ENCODE measurements around the gene KRT15. TPM values are rescaled to one million over a fixed set of nuclear protein-coding genes. Genes with fewer than 3 reads are reported as not detected.

KRT15 gene
- total RNA-seq, 2 experiments from 2014 or later, result not detected

- H3K4me3 ChIP-seq (ENCODE audit: low read depth, low read length, poor library complexity, severe bottlenecking), result no peak overlapping the region
- no peaks in the 10 kb centered on the region for H3K9me3 ChIP-seq (ENCODE audit: low read length)
- H3K79me2 ChIP-seq (ENCODE audit: insufficient read depth, low read depth, low read length), result no peaks in the 10 kb centered on the region
- intact Hi-C loops (cut with micrococcal nuclease; ENCODE audit: unreplicated experiment), result no loop called here
- no peaks in the 10 kb centered on the region for H3K36me3 ChIP-seq (ENCODE audit: insufficient read depth, low read length)
- no peaks in the 10 kb centered on the region for H3K9me2 ChIP-seq (ENCODE audit: insufficient read depth, low read length)
- BruUV-seq (replicated peaks), result no TSS peak
- ChIA-PET POLR2A (no interaction called here), CTCF (ENCODE audit: unreplicated experiment) (no interaction called here)
- no peak overlapping the region for H3K27ac ChIP-seq (ENCODE audit: low read depth, low read length, poor library complexity, severe bottlenecking)
- no peak overlapping the region for H2AFZ ChIP-seq (ENCODE audit: low read length)
- H3K4me2 ChIP-seq (ENCODE audit: low read length), result no peak overlapping the region
- DNase-seq (ENCODE audit: low spot score), result no peak
- H3K4me1 ChIP-seq (ENCODE audit: insufficient read depth, low read length, poor library complexity, severe bottlenecking), result no peaks in the 10 kb centered on the region
- TF ChIP-seq CTCF (conservative IDR thresholded peaks at IDR 0.05; ENCODE audit: low read length) (no peak), EZH2phosphoT487 (IDR thresholded peaks at IDR 0.05; ENCODE audit: borderline replicate concordance, low read depth, low read length) (no peak)
- no peaks in the 10 kb centered on the region for H4K20me1 ChIP-seq (ENCODE audit: insufficient read depth, low read length)
These were observed 14.3 kb downstream of the KRT15 start for GRCh38 chr17:41504246-41504977.

GRCh38 chr17:41503202-41503601 lies 15.5 kb downstream of the KRT15 start:
- no peak for DNase-seq (ENCODE audit: low spot score)
- no TSS peak for BruUV-seq (replicated peaks)
- H3K4me2 ChIP-seq (ENCODE audit: low read length), result no peak overlapping the region
- no peaks in the 10 kb centered on the region for H3K4me1 ChIP-seq (ENCODE audit: insufficient read depth, low read length, poor library complexity, severe bottlenecking)
- H3K9me3 ChIP-seq (ENCODE audit: low read length), result no peaks in the 10 kb centered on the region
- H3K36me3 ChIP-seq (ENCODE audit: insufficient read depth, low read length), result no peaks in the 10 kb centered on the region
- ChIA-PET CTCF (ENCODE audit: unreplicated experiment) (no interaction called here), POLR2A (no interaction called here)
- intact Hi-C loops (cut with micrococcal nuclease; ENCODE audit: unreplicated experiment), result no loop called here
- no peaks in the 10 kb centered on the region for H3K9me2 ChIP-seq (ENCODE audit: insufficient read depth, low read length)
- no peak for TF ChIP-seq EZH2phosphoT487 (IDR thresholded peaks at IDR 0.05; ENCODE audit: borderline replicate concordance, low read depth, low read length)
- TF ChIP-seq CTCF (conservative IDR thresholded peaks at IDR 0.05; ENCODE audit: low read length), result no peak
- H3K79me2 ChIP-seq (ENCODE audit: insufficient read depth, low read depth, low read length), result no peaks in the 10 kb centered on the region
- H3K27ac ChIP-seq (ENCODE audit: low read depth, low read length, poor library complexity, severe bottlenecking), result no peak overlapping the region
- H3K4me3 ChIP-seq (ENCODE audit: low read depth, low read length, poor library complexity, severe bottlenecking), result no peak overlapping the region
- no peaks in the 10 kb centered on the region for H4K20me1 ChIP-seq (ENCODE audit: insufficient read depth, low read length)
- H2AFZ ChIP-seq (ENCODE audit: low read length), result no peak overlapping the region

GRCh38 chr17:41500131-41500911 lies 18.4 kb downstream of the KRT15 start:
- POLR2A ChIA-PET, result no interaction called here

More at GRCh38 chr17:41500131-41500911, 18.4 kb downstream of the KRT15 start:
- Histone ChIP-seq H3K9me2 (ENCODE audit: insufficient read depth, low read length) (no peaks in the 10 kb centered on the region), H3K36me3 (ENCODE audit: insufficient read depth, low read length) (no peaks in the 10 kb centered on the region), H3K9me3 (ENCODE audit: low read length) (no peaks in the 10 kb centered on the region), H3K4me2 (ENCODE audit: low read length) (no peak overlapping the region), H4K20me1 (ENCODE audit: insufficient read depth, low read length) (no peaks in the 10 kb centered on the region), H2AFZ (ENCODE audit: low read length) (no peak overlapping the region), H3K27ac (ENCODE audit: low read depth, low read length, poor library complexity, severe bottlenecking) (no peak overlapping the region), H3K79me2 (ENCODE audit: insufficient read depth, low read depth, low read length) (no peaks in the 10 kb centered on the region), H3K4me3 (ENCODE audit: low read depth, low read length, poor library complexity, severe bottlenecking) (no peak overlapping the region), H3K4me1 (ENCODE audit: insufficient read depth, low read length, poor library complexity, severe bottlenecking) (no peaks in the 10 kb centered on the region)
- DNase-seq (ENCODE audit: low spot score), result no peak
- no TSS peak for BruUV-seq (replicated peaks)
- no peak for TF ChIP-seq CTCF (conservative IDR thresholded peaks at IDR 0.05; ENCODE audit: low read length)
- no peak for TF ChIP-seq EZH2phosphoT487 (IDR thresholded peaks at IDR 0.05; ENCODE audit: borderline replicate concordance, low read depth, low read length)
- CTCF ChIA-PET (ENCODE audit: unreplicated experiment), result no interaction called here
- intact Hi-C loops (cut with micrococcal nuclease; ENCODE audit: unreplicated experiment), result no loop called here

All from OCI-LY7 (cell line).